Sigmoid colon (tissue), 7 donors: Measurements from ENCODE around the gene ABCA2. TPM values are rescaled to one million over a fixed set of nuclear protein-coding genes. Genes with fewer than 3 reads are reported as not detected.

ENCODE experiments used
- DNase-seq: peaks from one replicate; pipeline ENCODE4 v3.0.0-alpha.2; 2019
- H3K27ac ChIP-seq, 4 donors: fragments of 200-600 bp; sonication (generic); one replicate each; pipeline ENCODE4 v1.5.1; 2016 to 2019; ENCODE audit warnings: mild to moderate bottlenecking in 1 of 4
- H3K27me3 ChIP-seq, 3 donors: fragments of 200-600 bp; sonication (generic); one replicate each; pipeline ENCODE4 v1.5.1; 2019; ENCODE audit warnings: mild to moderate bottlenecking in 1 of 3
- H3K36me3 ChIP-seq, 4 donors: fragments of 200-600 bp; sonication (generic); one replicate each; pipeline ENCODE4 v1.5.1; 2016 to 2019
- H3K4me1 ChIP-seq, 4 donors: fragments of 200-600 bp; sonication (generic); one replicate each; pipeline ENCODE4 v1.5.1; 2017 to 2019
- H3K4me3 ChIP-seq, 4 donors: fragments of 200-600 bp; sonication (generic); one replicate each; pipeline ENCODE4 v1.5.1; 2017 to 2019; ENCODE audit warnings: mild to moderate bottlenecking in 2 of 4, moderate library complexity in 1 of 4
- H3K9me3 ChIP-seq, 4 donors: fragments of 200-600 bp in 3 of 4; sonication (generic) in 3 of 4; one replicate each; pipeline versions ENCODE4 v1.5.1 to v1.6.1; 2013 to 2019
- CTCF ChIP-seq, 4 experiments: fragments of 450-650 bp in 3 of 4; fragments of 200-600 bp in 1 of 4; IDR thresholded peaks; one replicate each; pipeline ENCODE4 v1.5.1; 2016 to 2019; ENCODE audit warnings: antibody characterized with exemption in 4 of 4, mild to moderate bottlenecking in 3 of 4, moderate library complexity in 2 of 4
- EP300 ChIP-seq, 4 donors: sonication (generic); formaldehyde crosslinking; IDR thresholded peaks; one replicate each; pipeline ENCODE4 v1.6.1; 2017; ENCODE audit warnings: antibody characterized with exemption in 4 of 4
- POLR2A ChIP-seq, 2 donors: fragments of 450-650 bp; IDR thresholded peaks; one replicate each; pipeline ENCODE4 v1.6.1; 2016; ENCODE audit warnings: antibody characterized with exemption in 2 of 2, mild to moderate bottlenecking in 2 of 2, moderate library complexity in 2 of 2
- POLR2AphosphoS5 ChIP-seq, 4 donors: sonication (generic); formaldehyde crosslinking; IDR thresholded peaks; one replicate each; pipeline ENCODE4 v1.6.1; 2017; ENCODE audit warnings: antibody characterized with exemption in 4 of 4
- WGBS, 2 donors: extraction: QIAGEN DNeasy Blood & Tissue Kit; methylation state at CpG; one replicate each; pipeline ENCODE4 v1.1.7; 2013; 5-methylcytosine and 5-hydroxymethylcytosine counted together
- intact Hi-C: fragments of 100-400 bp; cut with DNase I; formaldehyde crosslinking; loops from one replicate; pipeline ENCODE4 v1.15.1; 2023
- polyA plus RNA-seq, 3 donors: library from polyadenylated mRNA; stranded (reverse); fragments of 200-250 nt; gene quantifications; one replicate each; pipeline ENCODE4 v1.2.3, GENCODE V29; 2013
- total RNA-seq, 4 donors: library from RNA; depleted of rRNA; stranded (reverse); fragments of >200 nt; gene quantifications; one replicate each; pipeline ENCODE4 v1.1.0, GENCODE V29; 2016
- donor health status: healthy with polysubstance abuse.
- donor health status: Bipolar disorder and iron deficiency.
- donor health status: healthy.

The ABCA2 gene
- total and polyA plus RNA-seq, 7 donors, result 6.0 to 28.6 (median 12.5) TPM

- intact Hi-C loops, result no loop called here
- 58 to 76% methylated on average over 9 of the region's 9 CpGs for WGBS, 2 donors
- DNase-seq, result no peak
Observed at GRCh38 chr9:137058521-137059234, 30.6 kb upstream of the ABCA2 start.

DNA sequence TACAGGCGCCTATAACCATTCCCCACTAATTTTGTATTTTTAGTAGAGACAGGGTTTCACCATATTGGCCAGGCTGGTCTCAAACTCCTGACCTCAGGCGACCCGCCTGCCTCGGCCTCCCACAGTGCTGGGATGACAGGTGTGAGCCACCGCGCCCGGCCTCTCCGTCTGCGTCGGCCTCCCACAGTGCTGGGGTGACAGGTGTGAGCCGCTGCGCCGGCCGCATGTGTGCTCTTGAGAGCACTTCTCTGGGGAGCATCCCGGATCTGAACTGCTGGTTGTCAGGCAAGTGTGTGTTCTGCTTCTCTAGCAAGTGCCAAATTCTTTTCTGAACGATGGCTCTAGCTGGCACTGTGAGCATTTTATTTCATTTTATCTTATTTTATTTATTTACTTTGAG is 29.5 kb upstream of the ABCA2 start:
- intact Hi-C loops, result no loop called here
- Histone ChIP-seq H3K36me3 (no peaks in the 10 kb centered on the region), H3K4me3 (no peak overlapping the region), H3K27ac (no peak overlapping the region), H3K27me3 (peaks cover 16 to 17% (median 17%) of the 10 kb centered on the region in 3 donors), H3K4me1 (peaks cover 0 to 45% (median 40%) of the 10 kb centered on the region in 4 donors), H3K9me3 (no peaks in the 10 kb centered on the region)
- 17 to 59% methylated on average over 16 of the region's 16 CpGs for WGBS, 2 donors
- DNase-seq, result no peak
- TF ChIP-seq POLR2A (IDR thresholded peaks at IDR 0.05) (no peak), CTCF (IDR thresholded peaks at IDR 0.05) (no peak)

More at GRCh38 chr9:137058521-137059234, 30.6 kb upstream of the ABCA2 start:
- Histone ChIP-seq H3K27ac (no peak overlapping the region), H3K4me1 (peaks cover 0 to 37% (median 33%) of the 10 kb centered on the region in 4 donors), H3K4me3 (no peak overlapping the region), H3K9me3 (no peaks in the 10 kb centered on the region), H3K36me3 (no peaks in the 10 kb centered on the region), H3K27me3 (peaks cover 5 to 6% (median 6%) of the 10 kb centered on the region in 3 donors)
- no peak for TF ChIP-seq CTCF (IDR thresholded peaks at IDR 0.05)
- TF ChIP-seq POLR2A (IDR thresholded peaks at IDR 0.05), result no peak
- no peak for TF ChIP-seq EP300 (IDR thresholded peaks at IDR 0.05)
- TF ChIP-seq POLR2AphosphoS5 (IDR thresholded peaks at IDR 0.05), result no peak

- Histone ChIP-seq H3K4me3 (no peak overlapping the region), H3K27me3 (peaks cover 18 to 24% (median 23%) of the 10 kb centered on the region in 3 donors), H3K4me1 (peaks cover 0 to 45% (median 40%) of the 10 kb centered on the region in 4 donors), H3K36me3 (no peaks in the 10 kb centered on the region), H3K27ac (no peak overlapping the region), H3K9me3 (no peaks in the 10 kb centered on the region)
- TF ChIP-seq CTCF (IDR thresholded peaks at IDR 0.05), result no peak
- TF ChIP-seq EP300 (IDR thresholded peaks at IDR 0.05), result no peak
- no peak for DNase-seq
- intact Hi-C loops, result no loop called here
- WGBS, 2 donors, result 26 to 70% methylated on average over 17 of the region's 17 CpGs
Observed at GRCh38 chr9:137056739-137057415, 28.8 kb upstream of the ABCA2 start.

GRCh38 chr9:137055385-137056364 is 27.6 kb upstream of the ABCA2 start:
- intact Hi-C loops, result no loop called here
- Histone ChIP-seq H3K36me3 (no peaks in the 10 kb centered on the region), H3K4me1 (peaks cover 0 to 45% (median 40%) of the 10 kb centered on the region in 4 donors), H3K27ac (peak overlapping the region; percentile 62 to 69 (median 65)), H3K9me3 (no peaks in the 10 kb centered on the region), H3K27me3 (peaks cover 18 to 36% (median 33%) of the 10 kb centered on the region in 3 donors), H3K4me3 (no peak overlapping the region)
- WGBS, 2 donors, result 12 to 48% methylated on average over 28 of the region's 28 CpGs
- DNase-seq, result peak; percentile 97
- TF ChIP-seq POLR2AphosphoS5 (IDR thresholded peaks at IDR 0.05) (peak in 2 of 4 donors; percentile 23 to 39), POLR2A (IDR thresholded peaks at IDR 0.05) (no peak)
